ENCODE results near the gene ERVK3-1. TPM values are rescaled to one million over a fixed set of nuclear protein-coding genes. Genes with fewer than 3 reads are reported as not detected.
A peak's percentile ranks its signal among the peaks of the same experiment; 100 is the strongest.

ERVK3-1 gene
- total and polyA plus RNA-seq, 3 donors from 2014 or later, result 34.0 to 58.5 (median 48.9) TPM

DNA sequence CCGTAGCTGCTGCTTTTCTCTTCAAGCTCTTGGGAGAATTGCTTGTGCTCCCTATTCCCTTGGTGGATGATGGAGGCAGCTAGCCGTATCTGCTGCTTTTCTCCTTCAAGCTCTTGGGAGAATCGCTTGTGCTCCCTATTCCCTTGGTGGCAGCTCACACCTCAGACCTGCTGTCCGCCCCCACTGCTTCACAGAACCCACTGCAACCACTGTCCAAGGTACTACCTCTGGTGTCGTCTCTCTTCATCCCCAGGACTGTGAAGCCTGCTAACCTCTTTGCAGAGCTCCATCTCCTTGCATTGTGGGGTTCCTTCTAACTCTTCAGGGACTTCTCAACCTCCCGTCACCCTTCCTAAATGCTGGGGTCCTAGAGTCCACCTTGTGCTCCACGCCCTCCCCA, 4.6 kb upstream of the ERVK3-1 start:
- Histone ChIP-seq H3K36me3 (ENCODE audit: low read depth, missing control alignments) (no peaks in the 10 kb centered on the region), H3K27me3 (no peaks in the 10 kb centered on the region), H3K9me3 (no peaks in the 10 kb centered on the region), H3K4me1 (no peaks in the 10 kb centered on the region), H3K4me3 (no peak overlapping the region), H3K27ac (no peak overlapping the region)
- TF ChIP-seq POLR2A (IDR thresholded peaks at IDR 0.05), result no peak
- no peak for TF ChIP-seq CTCF (IDR thresholded peaks at IDR 0.05)
- no peak for DNase-seq
- 86 to 98% methylated on average over 7 of the region's 7 CpGs for WGBS, 2 donors
- intact Hi-C loops (cut with DNase I; ENCODE audit: low total_unique reads), result no loop called here

GRCh38 chr19:58304255-58304654, 922 bp upstream of the ERVK3-1 start:
- no peaks in the 10 kb centered on the region for H3K27me3 ChIP-seq
- no peak for TF ChIP-seq POLR2A (IDR thresholded peaks at IDR 0.05)
- no peak for TF ChIP-seq CTCF (IDR thresholded peaks at IDR 0.05)
- DNase-seq, result no peak
- H3K27ac ChIP-seq, result no peak overlapping the region
- H3K4me3 ChIP-seq, result no peak overlapping the region
- intact Hi-C loops (cut with DNase I; ENCODE audit: low total_unique reads), result no loop called here
- H3K4me1 ChIP-seq, result peaks cover 11% of the 10 kb centered on the region
- H3K36me3 ChIP-seq (ENCODE audit: low read depth, missing control alignments), result no peaks in the 10 kb centered on the region
- H3K9me3 ChIP-seq, result no peaks in the 10 kb centered on the region
- 57 to 72% methylated on average over 4 to 7 of the region's 7 CpGs for WGBS, 2 donors

DNA sequence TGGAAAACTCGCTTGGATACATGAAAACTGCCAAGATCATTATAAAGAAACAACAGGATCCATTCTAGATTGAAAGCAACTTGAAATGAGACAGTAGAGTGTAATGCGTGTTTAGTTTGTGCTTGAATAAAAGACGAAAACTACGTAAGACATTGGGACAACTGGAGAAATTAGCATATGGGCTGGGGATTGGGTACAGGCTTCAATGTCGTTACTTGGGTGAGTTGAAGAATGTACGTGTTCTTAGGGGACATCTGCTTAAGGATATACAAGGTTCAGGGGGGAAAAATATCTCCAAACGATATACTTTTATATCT, 471 bp upstream of the ERVK3-1 start:
- TF ChIP-seq CTCF (IDR thresholded peaks at IDR 0.05), result no peak
- TF ChIP-seq POLR2A (IDR thresholded peaks at IDR 0.05), result no peak
- 16 to 18% methylated on average over 7 of the region's 7 CpGs for WGBS, 2 donors
- intact Hi-C loops (cut with DNase I; ENCODE audit: low total_unique reads), result no loop called here
- peaks cover 11% of the 10 kb centered on the region for H3K4me1 ChIP-seq
- H3K27me3 ChIP-seq, result no peaks in the 10 kb centered on the region
- no peak for DNase-seq
- H3K9me3 ChIP-seq, result no peaks in the 10 kb centered on the region
- H3K4me3 ChIP-seq, result peak overlapping the region; percentile 92 to 99
- peak overlapping the region in 1 of 2 donors; percentile 65 for H3K27ac ChIP-seq
- H3K36me3 ChIP-seq (ENCODE audit: low read depth, missing control alignments), result no peaks in the 10 kb centered on the region

DNA sequence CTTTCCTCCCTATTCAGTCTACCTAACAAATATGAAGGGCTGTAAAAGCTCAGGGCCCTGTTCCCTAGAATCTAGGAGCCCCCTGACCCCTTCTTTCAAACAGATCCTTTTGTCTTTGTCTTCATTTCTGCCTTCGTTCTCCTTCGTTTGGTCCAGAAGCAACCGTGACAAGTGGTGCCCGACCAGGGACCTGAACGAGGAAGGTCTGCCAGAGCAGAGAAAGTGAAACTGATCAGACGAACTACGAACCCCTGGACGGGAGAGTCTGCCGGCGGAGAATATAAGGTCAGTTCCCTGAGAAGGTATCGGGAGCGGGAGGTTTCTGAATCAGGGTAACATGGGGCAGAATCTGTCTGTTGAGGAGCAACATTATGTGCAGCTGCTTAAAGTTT, 751 bp downstream of the ERVK3-1 start:
- Histone ChIP-seq H3K36me3 (ENCODE audit: low read depth, missing control alignments) (no peaks in the 10 kb centered on the region), H3K27ac (peak overlapping the region; percentile 61 to 81), H3K9me3 (no peaks in the 10 kb centered on the region), H3K4me3 (peak overlapping the region; percentile 92 to 99), H3K27me3 (no peaks in the 10 kb centered on the region), H3K4me1 (peaks cover 11% of the 10 kb centered on the region)
- WGBS, 2 donors, result 48 to 54% methylated on average over 12 of the region's 12 CpGs
- intact Hi-C loops (cut with DNase I; ENCODE audit: low total_unique reads), result no loop called here
- no peak for DNase-seq
- TF ChIP-seq CTCF (IDR thresholded peaks at IDR 0.05), result no peak
- no peak for TF ChIP-seq POLR2A (IDR thresholded peaks at IDR 0.05)

DNA sequence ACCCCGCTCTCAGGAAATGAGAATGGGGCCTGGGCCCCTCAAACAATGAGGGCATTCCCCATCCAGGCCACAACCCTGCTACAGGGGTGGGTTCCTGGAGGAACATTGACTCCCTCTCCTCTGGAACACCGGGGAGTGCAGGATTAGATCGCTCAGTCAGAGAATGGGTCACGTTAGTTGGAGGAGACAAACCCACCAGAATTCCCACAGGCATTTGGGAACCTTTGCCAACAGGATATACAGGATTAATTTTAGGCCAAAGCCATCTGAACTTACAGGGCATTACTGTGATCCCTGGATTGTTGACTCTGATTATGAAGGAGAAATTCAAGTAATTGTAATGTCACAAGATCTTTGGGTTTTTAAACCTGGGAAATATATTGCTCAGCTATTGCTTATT, 2.6 kb downstream of the ERVK3-1 start:
- H3K27ac ChIP-seq, result no peak overlapping the region
- peaks cover 11% of the 10 kb centered on the region for H3K4me1 ChIP-seq
- no peak for DNase-seq
- no peaks in the 10 kb centered on the region for H3K9me3 ChIP-seq
- no peak for TF ChIP-seq POLR2A (IDR thresholded peaks at IDR 0.05)
- H3K36me3 ChIP-seq (ENCODE audit: low read depth, missing control alignments), result no peaks in the 10 kb centered on the region
- H3K27me3 ChIP-seq, result no peaks in the 10 kb centered on the region
- H3K4me3 ChIP-seq, result no peak overlapping the region
- WGBS, 2 donors, result 88 to 94% methylated on average over 4 of the region's 4 CpGs
- intact Hi-C loops (cut with DNase I; ENCODE audit: low total_unique reads), result no loop called here

Measured in testis (tissue), 3 donors.